Psoas muscle (tissue), 8 donors: ENCODE data around the gene CBX5. TPM values are rescaled to one million over a fixed set of nuclear protein-coding genes. Genes with fewer than 3 reads are reported as not detected.

Experiments used
- ATAC-seq, 4 donors: fragments of 200-7000 bp; cut with Tn5 transposase; one replicate each; pipeline ENCODE4 v1.9.1; 2020; ENCODE audit warnings: moderate library complexity in 3 of 4, mild to moderate bottlenecking in 2 of 4
- DNase-seq, 2 donors: peaks; one replicate each; pipeline ENCODE4 v3.0.0-alpha.2; 2020
- H3K27ac ChIP-seq: fragments of 200-600 bp; one replicate; pipeline ENCODE4 v1.8.0; 2022
- H3K27me3 ChIP-seq, 3 donors: fragments of 200-600 bp in 1 of 3; one replicate each; pipeline versions ENCODE4 v1.6.1 to v1.8.0; 2013 to 2022; ENCODE audit warnings: low read length in 2 of 3, mild to moderate bottlenecking in 2 of 3, moderate library complexity in 1 of 3; ENCODE audit not compliant: insufficient read depth in 3 of 3
- H3K36me3 ChIP-seq, 2 donors: fragments of 200-600 bp in 1 of 2; one replicate each; pipeline versions ENCODE4 v1.6.1 to v1.8.0; 2013 to 2022; ENCODE audit warnings: low read depth in 1 of 2, mild to moderate bottlenecking in 1 of 2, moderate library complexity in 1 of 2; ENCODE audit not compliant: insufficient read depth in 1 of 2
- H3K4me1 ChIP-seq: fragments of 200-600 bp; one replicate; pipeline ENCODE4 v1.8.0; 2022
- H3K4me3 ChIP-seq: fragments of 200-600 bp; one replicate; pipeline ENCODE4 v1.8.0; 2022; ENCODE audit warnings: mild to moderate bottlenecking
- H3K9me3 ChIP-seq: fragments of 200-600 bp; one replicate; pipeline ENCODE4 v1.8.0; 2022
- WGBS, 3 donors: extraction: QIAGEN DNeasy Blood & Tissue Kit; methylation state at CpG; one replicate each; pipeline versions ENCODE4 v1.1.6 to v1.1.7; 2013; 5-methylcytosine and 5-hydroxymethylcytosine counted together
- intact Hi-C, 2 donors: fragments of 100-400 bp; cut with DNase I; formaldehyde crosslinking; loops; one replicate each; pipeline versions ENCODE4 v1.11.0 to v1.14.2; 2022
- polyA plus RNA-seq, 3 donors: library from polyadenylated mRNA; stranded (reverse); fragments of 200-250 nt; gene quantifications; one replicate each; pipeline ENCODE4 v1.2.3, GENCODE V29; 2013
- total RNA-seq, 4 donors: library from RNA; stranded (reverse); fragmentation: NEBNext Ultra II Directional in 2 of 4; extraction: Animal tissue kit (Norgen Biotek cat#: 25700) in 2 of 4; gene quantifications; one replicate each; pipeline versions ENCODE4 v1.2.1 to v1.2.4, GENCODE V29; 2021 to 2023
- TF ChIP-seq, protein P1 (sequence below): fragments of 200-600 bp; IDR thresholded peaks from one replicate; pipeline ENCODE4 v1.8.0; 2022; ENCODE audit warnings: antibody characterized with exemption
- donor health status: healthy with polysubstance abuse.
- donor health status: DM: no; HTN: no; CAD: no; lungs with moderate emphysema.
- donor health status: Bipolar disorder and iron deficiency.
- donor health status: healthy.
- donor health status: DM: yes; HTN: yes; CAD: no.
- donor health status: DM: no; HTN: no; CAD: no.
- donor health status: DM: no; HTN: no; CAD: no.
- donor health status: DM: yes; HTN: yes; CAD: no.

The CBX5 gene
- total and polyA plus RNA-seq, 7 donors, result 5.2 to 19.3 (median 12.1) TPM

DNA sequence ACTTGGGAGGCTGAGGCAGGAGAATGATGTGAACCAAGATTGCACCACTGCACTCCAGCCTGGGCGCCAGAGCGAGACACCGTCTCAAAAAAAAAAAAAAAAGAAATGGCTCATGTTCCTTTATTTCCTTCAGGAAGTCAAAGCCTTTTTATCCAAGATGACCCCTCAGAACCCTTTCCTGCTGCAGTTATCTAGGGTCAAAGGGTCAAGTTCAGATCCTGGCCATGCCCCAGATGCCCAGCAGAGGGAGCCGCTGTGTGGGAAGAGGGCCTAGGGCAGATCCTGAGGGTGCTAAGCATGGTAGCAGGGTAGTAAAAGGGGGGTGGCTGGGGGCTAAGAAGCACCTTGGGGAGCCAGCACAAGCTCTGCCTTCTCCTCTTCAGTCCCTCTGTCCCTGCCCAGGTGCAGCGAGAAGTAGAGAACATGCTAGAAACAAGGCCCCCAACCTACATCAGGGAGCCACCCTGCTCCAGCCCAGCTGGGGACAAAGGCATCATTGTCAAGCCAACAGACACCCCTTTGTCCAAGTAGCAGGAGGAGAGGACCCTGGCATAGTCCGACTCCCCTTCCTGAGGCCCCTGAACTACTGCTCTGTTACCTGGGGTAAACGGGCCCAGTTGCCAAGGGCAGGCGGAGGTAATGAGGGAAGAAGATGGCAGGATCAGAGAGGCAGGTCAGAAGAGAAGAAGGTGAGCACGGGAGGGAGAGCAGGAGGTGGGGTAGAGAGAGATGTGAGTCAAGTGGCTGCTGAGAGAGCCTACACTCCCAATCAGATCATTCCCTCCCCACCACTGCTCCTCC, 14.4 kb upstream of the CBX5 start:
- Histone ChIP-seq H3K27ac (no peak overlapping the region), H3K9me3 (no peaks in the 10 kb centered on the region), H3K4me1 (peaks cover under 1% of the 10 kb centered on the region), H3K27me3 (no peaks in the 10 kb centered on the region), H3K36me3 (no peaks in the 10 kb centered on the region), H3K4me3 (no peak overlapping the region)
- TF ChIP-seq, protein P1, sequence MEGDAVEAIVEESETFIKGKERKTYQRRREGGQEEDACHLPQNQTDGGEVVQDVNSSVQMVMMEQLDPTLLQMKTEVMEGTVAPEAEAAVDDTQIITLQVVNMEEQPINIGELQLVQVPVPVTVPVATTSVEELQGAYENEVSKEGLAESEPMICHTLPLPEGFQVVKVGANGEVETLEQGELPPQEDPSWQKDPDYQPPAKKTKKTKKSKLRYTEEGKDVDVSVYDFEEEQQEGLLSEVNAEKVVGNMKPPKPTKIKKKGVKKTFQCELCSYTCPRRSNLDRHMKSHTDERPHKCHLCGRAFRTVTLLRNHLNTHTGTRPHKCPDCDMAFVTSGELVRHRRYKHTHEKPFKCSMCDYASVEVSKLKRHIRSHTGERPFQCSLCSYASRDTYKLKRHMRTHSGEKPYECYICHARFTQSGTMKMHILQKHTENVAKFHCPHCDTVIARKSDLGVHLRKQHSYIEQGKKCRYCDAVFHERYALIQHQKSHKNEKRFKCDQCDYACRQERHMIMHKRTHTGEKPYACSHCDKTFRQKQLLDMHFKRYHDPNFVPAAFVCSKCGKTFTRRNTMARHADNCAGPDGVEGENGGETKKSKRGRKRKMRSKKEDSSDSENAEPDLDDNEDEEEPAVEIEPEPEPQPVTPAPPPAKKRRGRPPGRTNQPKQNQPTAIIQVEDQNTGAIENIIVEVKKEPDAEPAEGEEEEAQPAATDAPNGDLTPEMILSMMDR, result peak; percentile 62
- DNase-seq (peak; percentile 45 to 82), ATAC-seq (peak; percentile 71 to 82 (median 78))
- intact Hi-C loops, result loop anchor here (5.0 kb wide), 1 partner anchor 68 kb away; the partner anchor contains the start of gene GPR84 (in 2 of the 2)
- WGBS, 3 donors, result 69 to 75% (median 71%) methylated on average over 9 of the region's 9 CpGs

DNA sequence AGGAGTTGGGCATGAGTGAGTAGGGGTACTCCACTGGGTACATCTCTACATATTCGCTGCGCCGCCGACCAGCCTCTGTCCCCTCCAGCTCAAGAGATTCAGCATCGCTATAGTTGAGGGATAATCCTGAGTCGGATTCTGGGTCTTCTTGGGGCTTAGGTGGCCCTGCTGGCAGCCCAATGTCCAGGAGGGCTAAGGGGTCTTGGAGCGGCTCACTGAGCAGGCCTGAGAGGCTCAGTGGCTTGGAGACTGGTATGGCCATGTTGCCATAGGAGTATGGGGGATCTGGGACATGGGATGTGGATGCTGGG, 13.0 kb upstream of the CBX5 start:
- Histone ChIP-seq H3K27ac (no peak overlapping the region), H3K27me3 (no peaks in the 10 kb centered on the region), H3K9me3 (no peaks in the 10 kb centered on the region), H3K4me1 (peaks cover 10% of the 10 kb centered on the region), H3K4me3 (no peak overlapping the region), H3K36me3 (peaks cover 0 to 3% of the 10 kb centered on the region in 2 donors)
- DNase-seq (no peak), ATAC-seq (no peak)
- 95 to 97% (median 96%) methylated on average over 7 of the region's 7 CpGs for WGBS, 3 donors
- TF ChIP-seq, protein P1, result no peak
- intact Hi-C loops, result loop anchor here (5.0 kb wide), 1 partner anchor 69 kb away; the partner anchor contains the start of gene GPR84 (in 2 of the 2)

DNA sequence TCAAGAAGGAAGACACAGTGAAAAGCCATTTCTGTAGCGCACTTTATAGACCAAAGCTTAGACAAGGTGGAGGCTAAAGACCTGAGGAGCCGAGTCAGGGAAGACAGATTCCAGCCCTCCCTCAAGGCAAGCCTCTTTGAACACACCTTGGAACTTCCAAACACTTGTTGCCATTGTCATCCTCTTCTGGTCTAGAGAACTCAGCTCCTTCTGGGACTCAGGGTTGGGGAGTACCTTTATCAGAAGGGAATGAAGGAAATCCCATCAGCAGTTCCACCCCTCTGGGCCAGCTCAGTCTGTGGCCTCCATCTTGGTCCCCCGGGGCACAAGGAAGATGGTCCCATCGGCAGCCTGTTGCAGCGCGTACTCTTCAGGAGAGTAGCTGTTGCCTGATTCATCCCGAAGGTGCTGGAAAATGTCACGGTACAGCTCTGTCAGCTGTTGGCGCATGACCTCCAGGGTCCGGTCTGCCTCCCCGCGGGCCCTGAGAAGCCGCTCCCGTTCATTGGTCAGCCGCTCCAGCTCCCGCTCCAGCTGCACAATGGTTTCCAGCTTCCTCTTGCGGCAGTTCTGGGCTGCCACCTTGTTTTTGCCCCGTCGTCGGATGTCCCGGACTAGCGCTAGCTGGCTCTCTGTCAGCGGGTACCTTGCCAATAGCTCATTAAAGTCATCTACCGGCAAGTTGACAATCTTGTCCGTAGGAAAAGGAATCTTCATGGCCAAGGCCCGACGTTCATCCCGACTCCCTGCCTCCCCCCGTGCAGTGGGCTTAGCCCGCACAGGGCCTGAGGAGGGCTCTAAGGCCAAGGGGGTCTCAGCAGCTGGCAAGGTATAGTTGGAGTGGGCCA, 12.4 kb upstream of the CBX5 start:
- no peaks in the 10 kb centered on the region for H3K27me3 ChIP-seq
- DNase-seq (no peak), ATAC-seq (no peak)
- TF ChIP-seq, protein P1, result no peak
- peaks cover 16% of the 10 kb centered on the region for H3K4me1 ChIP-seq
- no peak overlapping the region for H3K27ac ChIP-seq
- 84 to 92% (median 88%) methylated on average over 30 of the region's 30 CpGs for WGBS, 3 donors
- H3K36me3 ChIP-seq, result peaks cover under 1 to 9% of the 10 kb centered on the region in 2 donors
- intact Hi-C loops, result loop anchor here (5.0 kb wide), 1 partner anchor 70 kb away; the partner anchor contains the start of gene GPR84 (in 2 of the 2)
- H3K4me3 ChIP-seq, result no peak overlapping the region
- no peaks in the 10 kb centered on the region for H3K9me3 ChIP-seq

DNA sequence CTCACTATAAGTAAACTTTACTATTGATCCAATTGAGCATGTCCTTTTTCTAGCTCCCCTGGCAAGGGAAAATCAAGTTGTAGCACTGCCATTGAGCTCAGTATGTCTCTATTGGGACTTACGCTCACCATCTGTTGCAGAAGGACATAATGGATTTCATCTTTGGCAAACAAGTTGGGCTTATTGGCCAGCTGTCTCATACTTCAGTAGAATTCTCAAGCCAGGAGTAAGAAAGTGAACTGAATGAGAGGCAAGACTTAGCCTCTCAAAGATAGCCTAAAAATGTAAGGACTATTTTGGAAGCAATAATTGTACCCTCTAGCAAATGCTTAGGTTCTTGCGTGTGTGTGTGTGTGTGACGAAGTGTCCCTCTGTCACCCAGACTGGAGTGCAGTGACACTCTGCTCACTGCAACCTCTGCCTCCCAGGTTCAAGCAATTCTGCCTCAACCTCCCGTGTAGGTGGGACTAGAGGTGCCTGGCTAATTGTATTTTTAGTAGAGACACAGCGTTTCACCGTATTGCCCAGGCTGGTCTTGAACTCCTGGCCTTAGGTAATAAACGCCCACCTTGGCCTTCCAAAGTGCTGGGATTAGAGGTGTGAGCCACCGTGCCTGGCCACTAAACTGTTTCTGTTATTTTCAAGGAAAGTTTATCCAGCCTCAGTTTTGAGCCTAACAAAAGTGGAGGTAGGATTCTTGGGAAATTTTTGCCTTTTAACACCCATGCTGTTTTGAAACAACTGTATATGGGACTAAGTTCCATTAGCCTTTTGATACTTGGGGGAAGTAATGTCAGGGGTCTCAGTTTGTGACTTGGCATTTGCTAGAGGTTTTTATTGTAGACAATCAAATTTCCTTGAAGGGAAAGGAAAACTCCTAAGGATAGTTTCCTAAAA, 7.6 kb upstream of the CBX5 start:
- DNase-seq (no peak), ATAC-seq (peak; percentile 15 to 32 (median 18))
- H3K27me3 ChIP-seq, result no peaks in the 10 kb centered on the region
- intact Hi-C loops, result loop anchor here in 1 of 2 donors (5.0 kb wide), 1 partner anchor 40 kb away; the partner anchor contains the start of gene COPZ1
- peaks cover 15 to 57% of the 10 kb centered on the region in 2 donors for H3K36me3 ChIP-seq
- H3K9me3 ChIP-seq, result no peaks in the 10 kb centered on the region
- WGBS, 3 donors, result 44 to 61% (median 46%) methylated on average over 8 of the region's 8 CpGs
- H3K27ac ChIP-seq, result peak overlapping the region; percentile 53
- H3K4me1 ChIP-seq, result peaks cover 58% of the 10 kb centered on the region
- peak overlapping the region; percentile 13 for H3K4me3 ChIP-seq
- TF ChIP-seq, protein P1, result no peak
